Neural progenitor cell (in vitro differentiated cells): ENCODE results near the gene ZNF385C. TPM values are rescaled to one million over a fixed set of nuclear protein-coding genes. Genes with fewer than 3 reads are reported as not detected.

ENCODE experiments used
- DNase-seq: peaks from one replicate; pipeline ENCODE4 v3.0.0-alpha.2; 2016; ENCODE audit warnings: low spot score
- H2AFZ ChIP-seq: fragments of 200-600 bp; sonication (generic); replicated peaks from 2 replicates; pipeline ENCODE4 v1.6.1; 2016; ENCODE audit warnings: antibody characterized with exemption
- H3F3A ChIP-seq: fragments of 200-600 bp; sonication (generic); 2 replicates; pipeline ENCODE4 v1.6.1; 2016; ENCODE audit warnings: antibody characterized with exemption, low read depth
- H3K27ac ChIP-seq: fragments of 200-600 bp; sonication (generic); 2 replicates; pipeline ENCODE4 v1.5.1; 2016; ENCODE audit warnings: mild to moderate bottlenecking
- H3K27me3 ChIP-seq: fragments of 200-600 bp; sonication (generic); 2 replicates; pipeline ENCODE4 v1.6.1; 2016; ENCODE audit warnings: mild to moderate bottlenecking, moderate library complexity
- H3K36me3 ChIP-seq: fragments of 200-600 bp; sonication (generic); 2 replicates; pipeline ENCODE4 v1.5.1; 2016
- H3K4me1 ChIP-seq: fragments of 200-600 bp; sonication (generic); 2 replicates; pipeline ENCODE4 v1.6.1; 2016; ENCODE audit warnings: mixed run types
- H3K4me2 ChIP-seq: fragments of 200-600 bp; sonication (generic); 2 replicates; pipeline ENCODE4 v1.6.1; 2016
- H3K4me3 ChIP-seq: fragments of 200-600 bp; sonication (generic); 2 replicates; pipeline ENCODE4 v1.5.1; 2016
- H3K79me2 ChIP-seq: fragments of 200-600 bp; sonication (generic); 2 replicates; pipeline ENCODE4 v1.6.1; 2016; ENCODE audit warnings: low read depth
- H3K9ac ChIP-seq: fragments of 200-600 bp; sonication (generic); 2 replicates; pipeline ENCODE4 v1.6.1; 2016
- H3K9me3 ChIP-seq: fragments of 200-600 bp; sonication (generic); 2 replicates; pipeline ENCODE4 v1.5.1; 2016; ENCODE audit warnings: low read depth
- H4K20me1 ChIP-seq: fragments of 200-600 bp; sonication (generic); 2 replicates; pipeline ENCODE4 v1.6.1; 2016; ENCODE audit warnings: low read depth
- H3K27ac Mint-ChIP-seq: 3 replicates; pipeline ENCODE4 v1.8.0; 2021; ENCODE audit warnings: mixed read lengths
- H3K27me3 Mint-ChIP-seq: 2 replicates; pipeline ENCODE4 v1.8.0; 2022; ENCODE audit warnings: low read depth, mild to moderate bottlenecking, inconsistent platforms, moderate library complexity, mixed read lengths; ENCODE audit not compliant: insufficient read depth
- H3K36me3 Mint-ChIP-seq: 3 replicates; pipeline ENCODE4 v1.8.0; 2021; ENCODE audit warnings: mixed read lengths
- H3K4me1 Mint-ChIP-seq: 3 replicates; pipeline ENCODE4 v1.8.0; 2021; ENCODE audit warnings: mixed read lengths
- H3K4me3 Mint-ChIP-seq: 3 replicates; pipeline ENCODE4 v1.8.0; 2021; ENCODE audit warnings: mild to moderate bottlenecking, moderate library complexity, mixed read lengths
- H3K9me3 Mint-ChIP-seq: 3 replicates; pipeline ENCODE4 v1.8.0; 2020; ENCODE audit warnings: mixed read lengths
- EZH2 ChIP-seq: fragments of 200-600 bp; sonication (generic); IDR thresholded peaks from 2 replicates; pipeline ENCODE4 v1.6.1; 2017; ENCODE audit warnings: antibody characterized with exemption, mild to moderate bottlenecking, moderate library complexity
- EZH2phosphoT487 ChIP-seq: fragments of 200-600 bp; sonication (generic); IDR thresholded peaks from 2 replicates; pipeline ENCODE4 v1.6.1; 2017; ENCODE audit warnings: antibody characterized with exemption
- total RNA-seq: library from RNA; depleted of rRNA; stranded (reverse); fragments of >200 nt; gene quantifications from 2 replicates; pipeline ENCODE4 v1.2.3, GENCODE V29; 2015; ENCODE audit warnings: low replicate concordance
- TF ChIP-seq, protein P1 (sequence below): fragments of 200-600 bp; sonication (generic); IDR thresholded peaks from 2 replicates; pipeline ENCODE4 v1.5.1; 2017; ENCODE audit warnings: antibody characterized with exemption, mild to moderate bottlenecking

The ZNF385C gene
- total RNA-seq, 1 donor from 2014 or later, result 5.0 TPM

GRCh38 chr17:42031584-42031983, 66.7 kb downstream of the ZNF385C start:
- Histone ChIP-seq H4K20me1 (no peaks in the 10 kb centered on the region), H3F3A (peaks cover 29% of the 10 kb centered on the region), H3K4me3 (no peak overlapping the region), H2AFZ (no peak overlapping the region), H3K9me3 (no peaks in the 10 kb centered on the region), H3K9ac (no peak overlapping the region), H3K4me2 (no peak overlapping the region), H3K27me3 (no peaks in the 10 kb centered on the region), H3K36me3 (no peaks in the 10 kb centered on the region), H3K79me2 (no peaks in the 10 kb centered on the region), H3K4me1 (peaks cover 24% of the 10 kb centered on the region), H3K27ac (no peak overlapping the region)
- TF ChIP-seq, protein P1, sequence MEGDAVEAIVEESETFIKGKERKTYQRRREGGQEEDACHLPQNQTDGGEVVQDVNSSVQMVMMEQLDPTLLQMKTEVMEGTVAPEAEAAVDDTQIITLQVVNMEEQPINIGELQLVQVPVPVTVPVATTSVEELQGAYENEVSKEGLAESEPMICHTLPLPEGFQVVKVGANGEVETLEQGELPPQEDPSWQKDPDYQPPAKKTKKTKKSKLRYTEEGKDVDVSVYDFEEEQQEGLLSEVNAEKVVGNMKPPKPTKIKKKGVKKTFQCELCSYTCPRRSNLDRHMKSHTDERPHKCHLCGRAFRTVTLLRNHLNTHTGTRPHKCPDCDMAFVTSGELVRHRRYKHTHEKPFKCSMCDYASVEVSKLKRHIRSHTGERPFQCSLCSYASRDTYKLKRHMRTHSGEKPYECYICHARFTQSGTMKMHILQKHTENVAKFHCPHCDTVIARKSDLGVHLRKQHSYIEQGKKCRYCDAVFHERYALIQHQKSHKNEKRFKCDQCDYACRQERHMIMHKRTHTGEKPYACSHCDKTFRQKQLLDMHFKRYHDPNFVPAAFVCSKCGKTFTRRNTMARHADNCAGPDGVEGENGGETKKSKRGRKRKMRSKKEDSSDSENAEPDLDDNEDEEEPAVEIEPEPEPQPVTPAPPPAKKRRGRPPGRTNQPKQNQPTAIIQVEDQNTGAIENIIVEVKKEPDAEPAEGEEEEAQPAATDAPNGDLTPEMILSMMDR, result no peak
- TF ChIP-seq EZH2, result no peak
- no peak for DNase-seq
- H3K4me3 Mint-ChIP-seq, result no peak overlapping the region
- H3K4me1 Mint-ChIP-seq, result peaks cover 46% of the 10 kb centered on the region
- H3K36me3 Mint-ChIP-seq, result no peaks in the 10 kb centered on the region
- no peaks in the 10 kb centered on the region for H3K9me3 Mint-ChIP-seq
- no peak overlapping the region for H3K27ac Mint-ChIP-seq
- peaks cover 13% of the 10 kb centered on the region for H3K27me3 Mint-ChIP-seq

DNA sequence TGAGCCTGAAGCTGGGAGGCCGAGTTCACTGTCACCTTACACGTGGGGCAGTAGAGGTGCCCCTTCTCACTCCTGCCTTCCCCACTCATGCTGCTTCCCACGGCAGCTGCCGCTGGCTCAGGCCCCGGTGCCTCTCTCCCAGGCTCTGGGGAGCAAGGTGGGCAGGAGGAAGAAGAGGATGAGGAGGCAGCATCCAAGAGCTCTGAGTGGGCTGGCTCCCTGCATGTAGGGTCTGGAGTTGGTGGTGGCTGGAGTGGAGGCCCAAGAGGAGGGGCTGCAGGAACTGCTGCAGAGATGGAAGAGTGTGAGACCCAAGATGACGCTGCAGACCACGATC, 69.5 kb downstream of the ZNF385C start:
- peak overlapping the region; percentile 28 for H3K27ac ChIP-seq
- Mint-ChIP-seq H3K27me3 (peaks cover 11% of the 10 kb centered on the region), H3K4me3 (peak overlapping the region; percentile 72), H3K36me3 (no peaks in the 10 kb centered on the region), H3K4me1 (peaks cover 59% of the 10 kb centered on the region), H3K9me3 (no peaks in the 10 kb centered on the region), H3K27ac (peak overlapping the region; percentile 99)
- H3K27me3 ChIP-seq, result no peaks in the 10 kb centered on the region
- no peaks in the 10 kb centered on the region for H3K9me3 ChIP-seq
- no peak for DNase-seq
- TF ChIP-seq EZH2phosphoT487 (no peak), EZH2 (no peak)
- TF ChIP-seq, protein P1, result no peak
- H3K79me2 ChIP-seq, result no peaks in the 10 kb centered on the region
- no peaks in the 10 kb centered on the region for H4K20me1 ChIP-seq
- no peaks in the 10 kb centered on the region for H3K36me3 ChIP-seq
- H3K4me1 ChIP-seq, result peaks cover 27% of the 10 kb centered on the region
- peaks cover 46% of the 10 kb centered on the region for H3F3A ChIP-seq
- no peak overlapping the region for H3K9ac ChIP-seq
- H3K4me3 ChIP-seq, result no peak overlapping the region
- H3K4me2 ChIP-seq, result peak overlapping the region; percentile 71
- H2AFZ ChIP-seq, result peak overlapping the region; percentile 40

GRCh38 chr17:42027961-42028790, 70.1 kb downstream of the ZNF385C start:
- Histone ChIP-seq H3K4me2 (peak overlapping the region; percentile 71), H3F3A (peaks cover 49% of the 10 kb centered on the region)

More at GRCh38 chr17:42027961-42028790, 70.1 kb downstream of the ZNF385C start:
- Mint-ChIP-seq H3K27me3 (peaks cover 11% of the 10 kb centered on the region), H3K36me3 (no peaks in the 10 kb centered on the region), H3K9me3 (no peaks in the 10 kb centered on the region), H3K27ac (peak overlapping the region; percentile 99), H3K4me1 (peaks cover 57% of the 10 kb centered on the region), H3K4me3 (peak overlapping the region; percentile 72)
- H4K20me1 ChIP-seq, result no peaks in the 10 kb centered on the region
- no peaks in the 10 kb centered on the region for H3K9me3 ChIP-seq
- peak overlapping the region; percentile 28 for H3K27ac ChIP-seq
- H3K36me3 ChIP-seq, result no peaks in the 10 kb centered on the region
- no peaks in the 10 kb centered on the region for H3K27me3 ChIP-seq
- TF ChIP-seq, protein P1, result peak; percentile 47
- no peak for TF ChIP-seq EZH2phosphoT487
- peaks cover 27% of the 10 kb centered on the region for H3K4me1 ChIP-seq
- DNase-seq, result peak; percentile 71
- H3K79me2 ChIP-seq, result no peaks in the 10 kb centered on the region
- no peak overlapping the region for H3K9ac ChIP-seq
- peak overlapping the region; percentile 19 for H3K4me3 ChIP-seq
- H2AFZ ChIP-seq, result peak overlapping the region; percentile 40
